HAP-1 (cell line): ENCODE results near the gene ZFPL1.
A peak's percentile ranks its signal among the peaks of the same experiment; 100 is the strongest.

Experiments used
- DNase-seq, 2 experiments: peaks; one replicate each; pipeline ENCODE4 v3.0.0-alpha.2; 2016 to 2020; ENCODE audit warnings: low spot score in 2 of 2
- H3K27me3 ChIP-seq: fragments of 250-450 bp; sonication (Bioruptor Pico); 2 replicates; pipeline ENCODE4 v1.5.1; 2020; ENCODE audit warnings: low read depth, mild to moderate bottlenecking, moderate library complexity
- H3K36me3 ChIP-seq: fragments of 250-450 bp; sonication (Bioruptor Pico); replicated peaks from 2 replicates; pipeline ENCODE4 v1.5.1; 2020; ENCODE audit warnings: mild to moderate bottlenecking
- H3K4me1 ChIP-seq: fragments of 250-450 bp; sonication (Bioruptor Pico); 2 replicates; pipeline ENCODE4 v1.5.1; 2020; ENCODE audit warnings: mild to moderate bottlenecking
- H3K4me3 ChIP-seq: fragments of 250-450 bp; sonication (Bioruptor Pico); 2 replicates; pipeline ENCODE4 v1.5.1; 2020; ENCODE audit warnings: mild to moderate bottlenecking, moderate library complexity
- H3K9me3 ChIP-seq: fragments of 250-450 bp; sonication (Bioruptor Pico); 2 replicates; pipeline ENCODE4 v1.5.1; 2020; ENCODE audit warnings: mild to moderate bottlenecking, moderate library complexity
- in situ Hi-C: fragments of 300-500 bp; cut with MboI; formaldehyde crosslinking; loops from 3 replicates; pipeline ENCODE4 v1.14.3; 2020; ENCODE audit warnings: low sequenced_read_pairs, inconsistent platforms, mixed read lengths

The ZFPL1 gene

DNA sequence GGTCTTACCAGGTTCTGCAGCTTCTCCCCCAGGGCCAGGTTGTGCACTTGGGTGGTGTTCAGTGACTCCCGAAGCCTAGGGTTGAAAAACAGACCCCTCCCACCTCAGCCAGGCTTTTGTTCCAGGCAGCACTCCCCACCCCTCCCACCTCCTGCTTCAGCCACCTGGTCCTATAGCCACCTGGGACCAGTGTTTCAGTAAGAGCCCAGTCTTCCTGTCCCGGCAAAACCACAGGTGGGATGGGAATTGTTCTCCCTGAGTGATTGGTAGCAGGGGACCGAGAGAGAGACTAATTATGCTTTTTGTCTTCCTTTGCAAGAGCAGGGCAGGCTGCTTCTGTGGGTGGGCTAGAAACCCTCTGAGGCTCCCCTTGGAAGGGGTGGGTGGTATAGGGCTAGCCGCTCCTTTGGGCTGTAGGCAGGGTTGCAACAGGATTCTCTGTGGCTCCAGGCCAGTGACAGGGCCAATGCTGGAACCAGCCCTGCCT is 17.2 kb upstream of the ZFPL1 start:
- Histone ChIP-seq H3K36me3 (no peaks in the 10 kb centered on the region), H3K9me3 (no peaks in the 10 kb centered on the region), H3K27me3 (no peaks in the 10 kb centered on the region), H3K4me3 (no peak overlapping the region), H3K4me1 (no peaks in the 10 kb centered on the region)
- no peak for DNase-seq
- in situ Hi-C loops = no loop called here

DNA sequence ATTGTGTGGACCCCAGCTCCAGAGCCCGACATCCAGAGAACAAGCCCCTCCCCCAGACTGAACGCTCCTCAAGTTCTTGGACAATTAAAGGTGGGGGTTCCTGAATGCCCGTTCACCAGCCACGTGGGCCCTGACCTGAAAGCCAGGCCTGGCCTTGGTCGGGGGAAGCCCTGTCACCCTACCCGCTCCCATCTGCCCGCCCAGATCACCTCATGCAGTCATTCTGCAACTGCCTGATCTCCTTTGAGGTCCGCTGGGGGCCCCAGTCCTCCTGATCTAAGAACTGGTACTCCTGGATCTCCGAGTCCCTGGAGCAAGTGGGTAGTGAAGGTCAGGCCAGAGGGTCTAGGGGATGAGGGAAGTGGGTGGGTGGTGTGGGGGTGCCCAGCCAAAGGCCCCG is 16.6 kb upstream of the ZFPL1 start:
- in situ Hi-C loops = no loop called here
- Histone ChIP-seq H3K36me3 (no peaks in the 10 kb centered on the region), H3K4me1 (no peaks in the 10 kb centered on the region), H3K27me3 (no peaks in the 10 kb centered on the region), H3K9me3 (no peaks in the 10 kb centered on the region), H3K4me3 (no peak overlapping the region)
- no peak for DNase-seq

GRCh38 chr11:65069217-65069616 is 14.8 kb upstream of the ZFPL1 start:
- Histone ChIP-seq H3K27me3 (no peaks in the 10 kb centered on the region), H3K4me3 (no peak overlapping the region), H3K4me1 (no peaks in the 10 kb centered on the region), H3K9me3 (no peaks in the 10 kb centered on the region), H3K36me3 (no peaks in the 10 kb centered on the region)
- no peak for DNase-seq
- in situ Hi-C loops = no loop called here

GRCh38 chr11:65071907-65072630 is 12.0 kb upstream of the ZFPL1 start:
- Histone ChIP-seq H3K27me3 (no peaks in the 10 kb centered on the region), H3K4me1 (no peaks in the 10 kb centered on the region), H3K36me3 (peaks cover 16% of the 10 kb centered on the region), H3K9me3 (no peaks in the 10 kb centered on the region), H3K4me3 (no peak overlapping the region)
- no peak for DNase-seq
- in situ Hi-C loops = no loop called here

DNA sequence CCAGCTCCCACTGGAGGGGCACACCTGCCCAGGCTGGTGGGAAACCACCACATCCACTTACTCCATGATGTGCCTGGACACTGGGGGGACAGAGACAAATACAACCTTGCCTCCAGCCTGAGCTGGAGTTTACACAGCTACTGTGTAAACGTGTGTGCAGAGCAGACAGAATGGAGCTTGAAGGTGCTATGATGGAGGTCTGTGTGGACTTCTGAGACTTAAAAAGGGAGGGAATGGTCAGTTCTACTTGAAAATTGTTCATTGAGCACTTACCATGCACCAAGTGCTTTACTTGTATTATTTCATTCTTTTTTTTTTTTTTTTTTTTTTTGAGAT is 11.4 kb upstream of the ZFPL1 start:
- no peak overlapping the region for H3K4me3 ChIP-seq
- no peak for DNase-seq
- no peaks in the 10 kb centered on the region for H3K9me3 ChIP-seq
- peaks cover 21% of the 10 kb centered on the region for H3K36me3 ChIP-seq
- in situ Hi-C loops = no loop called here
- no peaks in the 10 kb centered on the region for H3K27me3 ChIP-seq
- no peaks in the 10 kb centered on the region for H3K4me1 ChIP-seq

GRCh38 chr11:65077451-65077850 is 6.6 kb upstream of the ZFPL1 start:
- in situ Hi-C loops = no loop called here
- no peak overlapping the region for H3K4me3 ChIP-seq
- H3K27me3 ChIP-seq = no peaks in the 10 kb centered on the region
- peaks cover under 1% of the 10 kb centered on the region; the same call in 1 of the 2 replicates for H3K4me1 ChIP-seq
- peaks cover 66% of the 10 kb centered on the region for H3K36me3 ChIP-seq
- no peaks in the 10 kb centered on the region for H3K9me3 ChIP-seq
- DNase-seq = peak in 1 of 2 experiments; percentile 31

DNA sequence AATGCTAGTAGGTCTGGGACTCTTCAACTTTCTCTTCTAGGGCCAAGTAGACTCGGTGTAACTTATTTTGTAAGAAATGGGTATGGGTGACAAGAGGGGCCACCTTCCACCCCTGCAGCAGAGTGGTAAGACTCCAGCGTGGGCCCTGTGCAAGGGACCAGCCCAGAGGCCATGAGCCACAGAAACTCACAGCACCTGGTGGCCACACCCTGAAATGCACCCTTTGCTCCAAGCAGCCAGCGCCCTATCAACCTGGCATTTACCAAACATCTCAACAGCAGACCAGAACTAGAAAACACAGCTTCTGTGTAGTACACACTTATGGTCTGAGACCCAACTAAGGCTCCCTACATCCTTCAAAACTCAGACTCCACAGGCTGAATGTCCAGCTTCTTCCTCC is 5.9 kb upstream of the ZFPL1 start:
- H3K27me3 ChIP-seq = no peaks in the 10 kb centered on the region
- in situ Hi-C loops = no loop called here
- peaks cover 6% of the 10 kb centered on the region for H3K4me1 ChIP-seq
- H3K36me3 ChIP-seq = peaks cover 72% of the 10 kb centered on the region
- H3K9me3 ChIP-seq = no peaks in the 10 kb centered on the region
- peak in 1 of 2 experiments; percentile 76 for DNase-seq
- no peak overlapping the region for H3K4me3 ChIP-seq

DNA sequence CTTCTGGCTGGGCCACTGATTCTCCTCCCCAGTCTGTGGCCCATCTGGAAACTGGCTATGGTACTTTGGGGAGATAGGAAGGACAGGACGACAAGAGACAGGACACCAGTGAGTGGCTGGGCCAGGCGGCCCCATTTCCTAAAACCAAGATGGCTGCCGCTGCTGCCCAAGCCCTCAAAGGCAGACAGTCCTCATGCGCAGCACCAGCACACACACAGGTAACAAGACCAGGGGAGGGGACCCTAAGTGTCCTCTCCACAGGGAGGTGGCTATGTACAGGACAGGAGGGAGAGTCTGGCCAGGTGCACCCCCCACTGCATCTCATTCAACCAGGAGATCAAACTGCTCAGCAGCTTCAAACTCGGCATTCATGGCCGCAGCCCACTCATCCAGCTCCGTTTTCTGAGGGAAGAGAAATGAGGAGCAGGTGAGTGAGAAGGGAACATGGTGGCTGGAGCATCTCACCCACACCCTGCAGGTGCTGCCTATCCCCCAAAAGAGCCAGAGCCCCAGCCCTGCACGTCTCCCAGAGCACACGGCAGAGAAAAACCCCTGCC is 5.2 kb upstream of the ZFPL1 start:
- peaks cover 6% of the 10 kb centered on the region for H3K4me1 ChIP-seq
- no peaks in the 10 kb centered on the region for H3K27me3 ChIP-seq
- no peak for DNase-seq
- H3K4me3 ChIP-seq = no peak overlapping the region
- in situ Hi-C loops = no loop called here
- no peaks in the 10 kb centered on the region for H3K9me3 ChIP-seq
- peaks cover 77% of the 10 kb centered on the region for H3K36me3 ChIP-seq

DNA sequence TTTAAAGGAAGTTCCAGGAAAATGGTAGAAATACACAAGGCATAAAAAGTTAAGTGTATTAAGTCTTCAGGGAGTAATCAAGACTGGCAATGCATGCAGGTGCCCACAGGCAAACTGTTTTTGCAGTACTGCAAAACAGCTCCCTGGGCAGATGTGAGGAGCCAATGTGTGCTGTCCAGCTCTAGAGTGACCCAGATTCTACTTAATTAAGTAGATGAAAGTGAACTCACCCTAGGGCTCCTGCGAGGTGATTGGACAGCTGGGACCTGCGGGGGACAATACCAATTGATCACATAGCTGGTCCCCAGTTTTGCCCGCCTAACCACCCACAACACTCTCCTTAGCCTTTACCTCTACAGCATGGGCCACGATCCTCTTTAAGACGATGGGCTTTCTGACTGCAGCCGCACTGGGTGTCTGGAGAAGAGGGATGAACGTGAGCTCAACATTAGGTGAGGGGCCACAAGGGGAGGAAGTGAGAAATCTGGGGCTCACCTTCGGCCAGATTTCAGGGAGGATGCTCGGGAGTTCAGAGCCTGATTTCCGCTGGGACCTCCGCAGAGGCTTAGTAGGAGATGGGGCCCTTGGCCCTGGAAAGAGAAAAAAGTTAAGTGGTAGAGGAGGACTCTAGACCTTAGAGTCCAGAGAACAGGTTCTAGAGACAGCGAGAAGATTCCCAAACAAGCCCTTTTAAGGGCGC is 738 bp upstream of the ZFPL1 start:
- Histone ChIP-seq H3K4me3 (peak overlapping the region; percentile 98), H3K36me3 (peaks cover 69% of the 10 kb centered on the region), H3K4me1 (peaks cover 6% of the 10 kb centered on the region), H3K9me3 (no peaks in the 10 kb centered on the region), H3K27me3 (no peaks in the 10 kb centered on the region)
- in situ Hi-C loops = no loop called here
- DNase-seq = no peak

DNA sequence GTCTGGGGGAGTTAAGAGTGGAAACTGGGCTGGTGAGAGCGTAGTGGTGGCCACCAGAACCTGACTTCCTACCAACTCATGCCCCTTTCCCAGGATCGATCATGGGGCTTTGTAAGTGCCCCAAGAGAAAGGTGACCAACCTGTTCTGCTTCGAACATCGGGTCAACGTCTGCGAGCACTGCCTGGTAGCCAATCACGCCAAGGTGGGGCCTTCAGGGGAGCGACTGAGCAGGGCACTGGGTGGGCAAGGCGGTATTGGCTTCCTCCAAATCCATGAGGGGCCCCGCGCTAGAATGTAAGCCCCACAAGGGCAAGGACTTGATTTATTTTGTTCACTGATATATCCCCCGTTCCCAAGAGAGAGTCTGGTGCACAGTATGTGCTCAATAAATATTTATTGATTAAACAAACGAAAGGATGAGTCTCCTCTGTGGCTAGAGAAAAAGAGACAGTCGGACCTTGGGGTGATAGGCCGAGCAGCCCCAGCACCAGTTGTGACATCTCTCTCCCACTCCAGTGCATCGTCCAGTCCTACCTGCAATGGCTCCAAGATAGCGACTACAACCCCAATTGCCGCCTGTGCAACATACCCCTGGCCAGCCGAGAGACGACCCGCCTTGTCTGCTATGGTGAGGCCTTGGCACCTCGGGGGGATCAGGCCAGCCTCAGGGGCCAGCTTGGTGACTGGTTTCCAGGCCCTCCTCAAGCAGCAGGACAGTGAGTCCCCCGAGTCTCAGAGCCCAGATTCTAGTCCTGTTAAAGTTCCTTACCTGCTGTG is 765 bp downstream of the ZFPL1 start:
- no peak for DNase-seq
- Histone ChIP-seq H3K4me3 (peak overlapping the region; percentile 98), H3K4me1 (peaks cover 6% of the 10 kb centered on the region), H3K36me3 (peaks cover 54% of the 10 kb centered on the region), H3K9me3 (no peaks in the 10 kb centered on the region), H3K27me3 (no peaks in the 10 kb centered on the region)
- in situ Hi-C loops = no loop called here

DNA sequence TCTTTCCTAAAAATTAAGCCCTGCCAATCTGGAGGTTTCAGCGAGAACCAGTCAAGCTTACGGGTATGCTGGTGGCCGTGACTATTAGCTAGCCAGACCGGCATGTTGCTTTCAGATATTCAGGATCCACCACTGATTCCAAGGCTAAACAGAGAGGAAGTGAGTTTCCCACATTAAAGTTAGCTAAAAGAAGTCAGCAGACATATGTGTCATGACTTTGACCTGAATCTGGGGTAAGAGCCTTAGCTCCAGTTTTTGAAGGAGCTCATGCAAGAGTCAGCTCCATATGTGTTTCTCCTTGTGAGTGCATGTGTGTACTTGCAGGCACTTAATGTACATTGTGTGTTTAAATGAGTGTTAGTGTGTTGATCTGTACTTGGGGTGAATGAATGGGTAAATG is 1.4 kb downstream of the ZFPL1 start:
- Histone ChIP-seq H3K36me3 (peaks cover 47% of the 10 kb centered on the region), H3K4me3 (no peak overlapping the region), H3K27me3 (no peaks in the 10 kb centered on the region), H3K4me1 (peaks cover 6% of the 10 kb centered on the region), H3K9me3 (no peaks in the 10 kb centered on the region)
- DNase-seq = no peak
- in situ Hi-C loops = no loop called here

- peaks cover 6% of the 10 kb centered on the region for H3K4me1 ChIP-seq
- H3K27me3 ChIP-seq = no peaks in the 10 kb centered on the region
- no peak overlapping the region for H3K4me3 ChIP-seq
- no peak for DNase-seq
- H3K36me3 ChIP-seq = peaks cover 34% of the 10 kb centered on the region
- H3K9me3 ChIP-seq = no peaks in the 10 kb centered on the region
- in situ Hi-C loops = no loop called here
These were observed 2.8 kb downstream of the ZFPL1 start for GRCh38 chr11:65086809-65087208.

DNA sequence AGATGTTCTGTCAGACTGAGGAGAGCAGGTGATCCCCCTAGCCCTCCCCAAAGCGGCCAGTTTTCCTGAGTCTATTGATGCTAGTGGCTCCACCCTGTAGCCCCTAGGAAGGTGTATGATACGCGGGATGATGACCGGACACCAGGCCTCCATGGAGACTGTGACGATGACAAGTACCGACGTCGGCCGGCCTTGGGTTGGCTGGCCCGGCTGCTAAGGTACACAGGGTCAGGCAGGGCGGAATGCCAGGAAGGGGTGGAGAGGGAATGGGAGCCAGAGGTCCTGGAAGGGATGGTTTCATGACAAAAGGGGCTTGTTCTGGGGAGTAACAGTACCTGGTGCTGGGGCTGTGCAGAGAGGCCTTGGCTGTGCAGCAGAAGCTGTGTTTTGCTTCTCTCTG is 3.2 kb downstream of the ZFPL1 start:
- Histone ChIP-seq H3K9me3 (no peaks in the 10 kb centered on the region), H3K27me3 (no peaks in the 10 kb centered on the region), H3K4me3 (no peak overlapping the region), H3K4me1 (peaks cover 6% of the 10 kb centered on the region), H3K36me3 (peaks cover 30% of the 10 kb centered on the region)
- no peak for DNase-seq
- in situ Hi-C loops = no loop called here

- Histone ChIP-seq H3K4me3 (no peak overlapping the region), H3K9me3 (no peaks in the 10 kb centered on the region), H3K36me3 (peaks cover 26% of the 10 kb centered on the region), H3K27me3 (no peaks in the 10 kb centered on the region), H3K4me1 (peaks cover 2% of the 10 kb centered on the region; the same call in 1 of the 2 replicates)
- DNase-seq = no peak
- in situ Hi-C loops = no loop called here
These were observed 3.8 kb downstream of the ZFPL1 start for GRCh38 chr11:65087827-65088226.
